Neuronal stem cell (in vitro differentiated cells): ENCODE results near the gene IL15RA.
A peak's percentile ranks its signal among the peaks of the same experiment; 100 is the strongest.

Source experiments
- DNase-seq: peaks from one replicate; pipeline ENCODE4 v3.0.0-alpha.2; 2013; ENCODE audit warnings: low spot score
- H2AFZ ChIP-seq: one replicate; pipeline ENCODE4 v1.6.1; 2013; ENCODE audit warnings: mild to moderate bottlenecking, low read length, inconsistent platforms
- H2AK5ac ChIP-seq: 2 replicates; pipeline ENCODE4 v1.6.1; 2013; ENCODE audit warnings: low read depth, mild to moderate bottlenecking, inconsistent platforms, low read length, moderate library complexity, mixed read lengths
- H2BK120ac ChIP-seq: 2 replicates; pipeline ENCODE4 v1.6.1; 2013; ENCODE audit warnings: low read depth, mild to moderate bottlenecking, inconsistent platforms, low read length, moderate library complexity, mixed read lengths
- H2BK12ac ChIP-seq: one replicate; pipeline ENCODE4 v1.6.1; 2013; ENCODE audit warnings: low read length, inconsistent platforms
- H2BK15ac ChIP-seq: 2 replicates; pipeline ENCODE4 v1.6.1; 2013; ENCODE audit warnings: mild to moderate bottlenecking, low read length, inconsistent platforms, mixed read lengths
- H2BK5ac ChIP-seq: one replicate; pipeline ENCODE4 v1.6.1; 2013; ENCODE audit warnings: inconsistent platforms, mild to moderate bottlenecking, low read length, moderate library complexity
- H3K14ac ChIP-seq: one replicate; pipeline ENCODE4 v1.6.1; 2013; ENCODE audit warnings: low read length, inconsistent platforms
- H3K18ac ChIP-seq: 2 replicates; pipeline ENCODE4 v1.6.1; 2013; ENCODE audit warnings: low read length, inconsistent platforms
- H3K23ac ChIP-seq: 2 replicates; pipeline ENCODE4 v1.6.1; 2013; ENCODE audit warnings: low read depth, mild to moderate bottlenecking, mixed read lengths, low read length, inconsistent platforms; ENCODE audit not compliant: poor library complexity
- H3K27ac ChIP-seq: replicated peaks from 3 replicates; pipeline ENCODE4 v1.5.1; 2013; ENCODE audit warnings: low read length, inconsistent platforms
- H3K27me3 ChIP-seq, 3 experiments: 2 replicates each; pipeline ENCODE4 v1.6.1; 2013; ENCODE audit warnings: low read length in 3 of 3, mild to moderate bottlenecking in 2 of 3, inconsistent platforms in 1 of 3, low read depth in 1 of 3, mixed read lengths in 1 of 3, moderate library complexity in 1 of 3; ENCODE audit not compliant: control insufficient read depth in 3 of 3, insufficient read depth in 3 of 3
- H3K36me3 ChIP-seq, 2 donors: replicated peaks in 1 of 2; 2 replicates each; pipeline ENCODE4 v1.6.1; 2013; ENCODE audit warnings: low read length in 2 of 2; ENCODE audit not compliant: control insufficient read depth in 2 of 2, insufficient read depth in 2 of 2
- H3K4ac ChIP-seq: 2 replicates; pipeline ENCODE4 v1.6.1; 2013; ENCODE audit warnings: inconsistent platforms, mild to moderate bottlenecking, low read length, moderate library complexity
- H3K4me1 ChIP-seq, 2 donors: 1 replicate in 1 of 2; 2 replicates in 1 of 2; pipeline ENCODE4 v1.6.1; 2013; ENCODE audit warnings: low read length in 2 of 2, low read depth in 1 of 2; ENCODE audit not compliant: control insufficient read depth in 2 of 2, insufficient read depth in 1 of 2
- H3K4me2 ChIP-seq: one replicate; pipeline ENCODE4 v1.6.1; 2013; ENCODE audit warnings: mild to moderate bottlenecking, low read length, inconsistent platforms; ENCODE audit not compliant: insufficient read depth, poor library complexity, severe bottlenecking
- H3K4me3 ChIP-seq, 2 donors: 2 replicates each; pipeline ENCODE4 v1.5.1; 2013; ENCODE audit warnings: low read length in 2 of 2, mild to moderate bottlenecking in 2 of 2, inconsistent platforms in 1 of 2, moderate library complexity in 1 of 2
- H3K79me1 ChIP-seq: one replicate; pipeline ENCODE4 v1.6.1; 2013; ENCODE audit warnings: low read depth, mild to moderate bottlenecking, inconsistent platforms, low read length, moderate library complexity
- H3K9ac ChIP-seq: one replicate; pipeline ENCODE4 v1.6.1; 2013; ENCODE audit warnings: mild to moderate bottlenecking, low read depth, low read length, inconsistent platforms; ENCODE audit not compliant: poor library complexity
- H3K9me3 ChIP-seq, 2 donors: replicated peaks in 1 of 2; 2 replicates each; pipeline versions ENCODE3 to v1.6.1; 2013; ENCODE audit warnings: low read length in 2 of 2, mild to moderate bottlenecking in 2 of 2, inconsistent platforms in 1 of 2, low read depth in 1 of 2, mixed read lengths in 1 of 2, moderate library complexity in 1 of 2; ENCODE audit not compliant: control insufficient read depth in 2 of 2, insufficient read depth in 1 of 2
- H4K8ac ChIP-seq: one replicate; pipeline ENCODE4 v1.6.1; 2013; ENCODE audit warnings: low read depth, mild to moderate bottlenecking, inconsistent platforms, low read length, moderate library complexity
- H4K91ac ChIP-seq: one replicate; pipeline ENCODE4 v1.6.1; 2013; ENCODE audit warnings: low read length, low read depth, mild to moderate bottlenecking, inconsistent platforms; ENCODE audit not compliant: poor library complexity
- WGBS, 2 donors: extraction: QIAGEN DNeasy Blood & Tissue Kit; methylation state at CpG; one replicate each; pipeline ENCODE4 v1.1.7; 2013; ENCODE audit warnings: missing lambda C conversion rate in 2 of 2, mixed read lengths in 1 of 2; ENCODE audit not compliant: insufficient read length in 2 of 2, insufficient replicate concordance in 1 of 2; ENCODE audit errors: extremely low coverage in 2 of 2; 5-methylcytosine and 5-hydroxymethylcytosine counted together

The IL15RA gene

GRCh38 chr10:5905854-5906507, 71.4 kb downstream of the IL15RA start:
- no peak overlapping the region for H2AFZ ChIP-seq
- no peak overlapping the region for H2AK5ac ChIP-seq
- no peak overlapping the region for H3K27ac ChIP-seq
- H2BK12ac ChIP-seq = no peak overlapping the region
- no peak overlapping the region for H2BK15ac ChIP-seq
- no peaks in the 10 kb centered on the region for H3K4me1 ChIP-seq
- no peak overlapping the region for H4K91ac ChIP-seq
- H3K27me3 ChIP-seq = no peaks in the 10 kb centered on the region
- H3K9me3 ChIP-seq = no peaks in the 10 kb centered on the region
- no peak overlapping the region for H3K4ac ChIP-seq
- H3K36me3 ChIP-seq = peaks cover 23 to 64% of the 10 kb centered on the region in 2 donors
- no peak overlapping the region for H3K18ac ChIP-seq
- H3K4me3 ChIP-seq = no peak overlapping the region
- H3K9ac ChIP-seq = no peak overlapping the region
- no peak overlapping the region for H3K4me2 ChIP-seq
- H3K79me1 ChIP-seq = peaks cover 3% of the 10 kb centered on the region
- DNase-seq = no peak
- peak overlapping the region; percentile 71 for H3K14ac ChIP-seq
- no CpG with 5 or more reads among the region's 13 CpGs for WGBS, 2 donors
- no peak overlapping the region for H4K8ac ChIP-seq
- H2BK120ac ChIP-seq = no peak overlapping the region
- H3K23ac ChIP-seq = no peak overlapping the region
- H2BK5ac ChIP-seq = no peak overlapping the region

GRCh38 chr10:5904227-5904626, 73.1 kb downstream of the IL15RA start:
- no peak overlapping the region for H4K91ac ChIP-seq
- no peaks in the 10 kb centered on the region for H3K27me3 ChIP-seq
- H3K4ac ChIP-seq = no peak overlapping the region
- H3K9ac ChIP-seq = no peak overlapping the region
- no peak overlapping the region for H3K18ac ChIP-seq
- H2AK5ac ChIP-seq = no peak overlapping the region
- peaks cover 13 to 46% of the 10 kb centered on the region in 2 donors for H3K36me3 ChIP-seq
- H2BK120ac ChIP-seq = no peak overlapping the region
- no peak overlapping the region for H3K4me3 ChIP-seq
- no peak overlapping the region for H3K4me2 ChIP-seq
- H3K27ac ChIP-seq = no peak overlapping the region
- H2AFZ ChIP-seq = no peak overlapping the region
- no peak for DNase-seq
- H2BK5ac ChIP-seq = no peak overlapping the region
- no peak overlapping the region for H4K8ac ChIP-seq
- H3K4me1 ChIP-seq = no peaks in the 10 kb centered on the region
- peaks cover 6% of the 10 kb centered on the region for H3K79me1 ChIP-seq
- H2BK15ac ChIP-seq = no peak overlapping the region
- no peak overlapping the region for H2BK12ac ChIP-seq
- no CpG with 5 or more reads among the region's 4 CpGs for WGBS, 2 donors
- no peak overlapping the region for H3K14ac ChIP-seq
- H3K23ac ChIP-seq = no peak overlapping the region
- no peaks in the 10 kb centered on the region for H3K9me3 ChIP-seq

- Histone ChIP-seq H2AK5ac (no peak overlapping the region), H3K4me3 (no peak overlapping the region), H4K91ac (no peak overlapping the region), H2AFZ (no peak overlapping the region), H2BK120ac (no peak overlapping the region), H3K18ac (no peak overlapping the region), H3K27ac (no peak overlapping the region), H3K4me2 (no peak overlapping the region), H2BK5ac (no peak overlapping the region), H3K14ac (no peak overlapping the region), H3K27me3 (no peaks in the 10 kb centered on the region), H3K79me1 (peaks cover 3% of the 10 kb centered on the region), H3K9me3 (no peaks in the 10 kb centered on the region), H3K23ac (no peak overlapping the region), H3K4me1 (no peaks in the 10 kb centered on the region), H2BK12ac (no peak overlapping the region), H3K36me3 (peaks cover 10 to 39% of the 10 kb centered on the region in 2 donors), H3K9ac (no peak overlapping the region), H4K8ac (no peak overlapping the region), H2BK15ac (no peak overlapping the region), H3K4ac (no peak overlapping the region)
- WGBS, 2 donors = no CpG with 5 or more reads among the region's 6 CpGs
- DNase-seq = no peak
Measured at GRCh38 chr10:5903563-5903962, 73.8 kb downstream of the IL15RA start.

- no peak overlapping the region for H3K9ac ChIP-seq
- no peaks in the 10 kb centered on the region for H3K27me3 ChIP-seq
- H3K4me3 ChIP-seq = no peak overlapping the region
- DNase-seq = no peak
- H3K4me1 ChIP-seq = no peaks in the 10 kb centered on the region
- no peak overlapping the region for H3K4me2 ChIP-seq
- H2BK5ac ChIP-seq = no peak overlapping the region
- no peak overlapping the region for H3K18ac ChIP-seq
- peaks cover 3% of the 10 kb centered on the region for H3K79me1 ChIP-seq
- WGBS, 2 donors = no CpG with 5 or more reads among the region's 18 CpGs
- H3K23ac ChIP-seq = no peak overlapping the region
- H3K9me3 ChIP-seq = peaks cover 2 to 6% of the 10 kb centered on the region in 2 donors
- H3K36me3 ChIP-seq = peaks cover 11 to 43% of the 10 kb centered on the region in 2 donors
- no peak overlapping the region for H2BK12ac ChIP-seq
- H2AFZ ChIP-seq = no peak overlapping the region
- H4K91ac ChIP-seq = no peak overlapping the region
- H3K14ac ChIP-seq = no peak overlapping the region
- H2BK15ac ChIP-seq = no peak overlapping the region
- no peak overlapping the region for H2BK120ac ChIP-seq
- no peak overlapping the region for H3K27ac ChIP-seq
- H3K4ac ChIP-seq = no peak overlapping the region
- no peak overlapping the region for H4K8ac ChIP-seq
- no peak overlapping the region for H2AK5ac ChIP-seq
Measured at GRCh38 chr10:5902511-5903274, 74.7 kb downstream of the IL15RA start.
